Ovary (tissue), 9 donors: Measurements from ENCODE around the gene PROX1. TPM values are rescaled to one million over a fixed set of nuclear protein-coding genes. Genes with fewer than 3 reads are reported as not detected.

Source experiments
- DNase-seq, 5 donors: peaks; one replicate each; pipeline ENCODE4 v3.0.0-alpha.2; 2019 to 2020
- H3K27ac ChIP-seq, 2 donors: fragments of 200-600 bp; one replicate each; pipeline versions ENCODE4 v1.5.1 to v1.8.0; 2019 to 2022
- H3K27me3 ChIP-seq: fragments of 200-600 bp; one replicate; pipeline ENCODE4 v1.8.0; 2022
- H3K36me3 ChIP-seq: fragments of 200-600 bp; sonication (generic); one replicate; pipeline ENCODE4 v1.5.1; 2019
- H3K4me1 ChIP-seq: one replicate; pipeline ENCODE4 v1.8.1; 2013; ENCODE audit warnings: mild to moderate bottlenecking, moderate library complexity; ENCODE audit not compliant: insufficient read depth
- H3K4me3 ChIP-seq: fragments of 200-600 bp; sonication (generic); one replicate; pipeline ENCODE4 v1.5.1; 2017
- H3K9me3 ChIP-seq, 2 donors: fragments of 200-600 bp in 1 of 2; sonication (generic) in 1 of 2; one replicate each; pipeline versions ENCODE4 v1.5.1 to v1.8.1; 2013 to 2019; ENCODE audit warnings: mild to moderate bottlenecking in 1 of 2, moderate library complexity in 1 of 2
- EP300 ChIP-seq: sonication (generic); formaldehyde crosslinking; IDR thresholded peaks from one replicate; pipeline ENCODE4 v1.6.1; 2017; ENCODE audit warnings: antibody characterized with exemption
- POLR2A ChIP-seq: fragments of 450-650 bp; IDR thresholded peaks from one replicate; pipeline ENCODE4 v1.6.1; 2017; ENCODE audit warnings: antibody characterized with exemption, mild to moderate bottlenecking, moderate library complexity
- WGBS, 3 donors: extraction: QIAGEN DNeasy Blood & Tissue Kit in 1 of 3; methylation state at CpG; one replicate each; pipeline versions ENCODE4 v1.1.5 to v1.1.7; 2013 to 2017; 5-methylcytosine and 5-hydroxymethylcytosine counted together
- intact Hi-C, 4 donors: fragments of 100-400 bp; cut with DNase I; formaldehyde crosslinking; loops; one replicate each; pipeline versions ENCODE4 v1.11.0 to v1.15.1; 2022 to 2023
- polyA plus RNA-seq, 2 donors: library from polyadenylated mRNA; stranded (reverse); fragments of 200-250 nt in 1 of 2; fragments of 350-450 nt in 1 of 2; fragmentation: Illumina TruSeq in 1 of 2; extraction: RNeasy Lipid Tissue Mini Kit (QIAGEN cat#74804) in 1 of 2; gene quantifications; one replicate each; pipeline ENCODE4 v1.2.3, GENCODE V29; 2013 to 2014
- total RNA-seq, 7 donors: library from RNA; depleted of rRNA in 2 of 7; stranded (reverse); fragments of >200 nt in 2 of 7; fragmentation: NEBNext Ultra II Directional in 3 of 7; extraction: Animal tissue kit (Norgen Biotek cat#: 25700) in 3 of 7; gene quantifications; one replicate each; pipeline versions ENCODE4 v1.1.0 to v1.2.4, GENCODE V29; 2016 to 2023
- TF ChIP-seq, protein P1 (sequence below), 3 donors: fragments of 450-650 bp in 2 of 3; fragments of 200-600 bp in 1 of 3; IDR thresholded peaks; one replicate each; pipeline versions ENCODE4 v1.5.1 to v1.8.0; 2016 to 2022; ENCODE audit warnings: antibody characterized with exemption in 3 of 3, mild to moderate bottlenecking in 1 of 3
- donor health status: DM: no; HTN: no; CAD: no; lungs with moderate emphysema.
- donor health status: DM: no; HTN: no; CAD: no.
- donor health status: Bipolar disorder and iron deficiency.
- donor health status: DM: yes; HTN: yes; CAD: no.
- donor health status: DM: no; HTN: no; CAD: no.
- donor health status: DM: yes; HTN: yes; CAD: no.

PROX1 gene
- total and polyA plus RNA-seq, 9 donors, result 3.6 to 23.6 (median 13.2) TPM

DNA sequence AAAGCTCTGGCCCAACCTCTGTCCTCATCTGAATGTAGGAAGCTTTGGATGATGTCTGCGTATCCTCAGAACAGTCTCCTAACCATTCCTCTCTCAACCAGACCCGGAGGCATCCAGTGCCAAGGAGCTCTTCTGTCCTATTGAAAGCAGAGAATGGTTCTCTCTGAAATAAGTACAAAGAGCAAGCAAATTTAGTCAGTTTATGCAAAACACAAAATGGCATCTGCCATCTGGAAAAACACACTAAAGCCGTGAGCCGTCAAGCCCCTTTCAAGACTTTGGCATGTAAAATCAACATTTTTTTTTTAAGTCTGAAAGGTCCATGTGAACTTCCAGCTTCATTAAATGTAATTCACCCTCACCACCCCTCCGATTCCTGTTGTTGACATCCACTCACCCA, 21.7 kb upstream of the PROX1 start:
- H3K9me3 ChIP-seq, result no peaks in the 10 kb centered on the region
- no peak for TF ChIP-seq EP300
- TF ChIP-seq POLR2A, result no peak
- TF ChIP-seq, protein P1, sequence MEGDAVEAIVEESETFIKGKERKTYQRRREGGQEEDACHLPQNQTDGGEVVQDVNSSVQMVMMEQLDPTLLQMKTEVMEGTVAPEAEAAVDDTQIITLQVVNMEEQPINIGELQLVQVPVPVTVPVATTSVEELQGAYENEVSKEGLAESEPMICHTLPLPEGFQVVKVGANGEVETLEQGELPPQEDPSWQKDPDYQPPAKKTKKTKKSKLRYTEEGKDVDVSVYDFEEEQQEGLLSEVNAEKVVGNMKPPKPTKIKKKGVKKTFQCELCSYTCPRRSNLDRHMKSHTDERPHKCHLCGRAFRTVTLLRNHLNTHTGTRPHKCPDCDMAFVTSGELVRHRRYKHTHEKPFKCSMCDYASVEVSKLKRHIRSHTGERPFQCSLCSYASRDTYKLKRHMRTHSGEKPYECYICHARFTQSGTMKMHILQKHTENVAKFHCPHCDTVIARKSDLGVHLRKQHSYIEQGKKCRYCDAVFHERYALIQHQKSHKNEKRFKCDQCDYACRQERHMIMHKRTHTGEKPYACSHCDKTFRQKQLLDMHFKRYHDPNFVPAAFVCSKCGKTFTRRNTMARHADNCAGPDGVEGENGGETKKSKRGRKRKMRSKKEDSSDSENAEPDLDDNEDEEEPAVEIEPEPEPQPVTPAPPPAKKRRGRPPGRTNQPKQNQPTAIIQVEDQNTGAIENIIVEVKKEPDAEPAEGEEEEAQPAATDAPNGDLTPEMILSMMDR (IDR thresholded peaks at IDR 0.05), result no peak
- H3K4me3 ChIP-seq, result no peak overlapping the region
- 89 to 90% (median 89%) methylated on average over 5 of the region's 5 CpGs for WGBS, 3 donors
- DNase-seq, result no peak
- H3K27ac ChIP-seq, result no peak overlapping the region
- H3K36me3 ChIP-seq, result no peaks in the 10 kb centered on the region
- intact Hi-C loops, result loop anchor here in 1 of 4 donors (10.0 kb wide), 1 partner anchor 1959 kb away; no protein-coding TSS in a partner anchor
- no peaks in the 10 kb centered on the region for H3K27me3 ChIP-seq
- H3K4me1 ChIP-seq, result no peaks in the 10 kb centered on the region

GRCh38 chr1:213968146-213968825, 19.5 kb upstream of the PROX1 start:
- TF ChIP-seq POLR2A (no peak), EP300 (no peak)
- TF ChIP-seq, protein P1 (IDR thresholded peaks at IDR 0.05), result no peak

DNA sequence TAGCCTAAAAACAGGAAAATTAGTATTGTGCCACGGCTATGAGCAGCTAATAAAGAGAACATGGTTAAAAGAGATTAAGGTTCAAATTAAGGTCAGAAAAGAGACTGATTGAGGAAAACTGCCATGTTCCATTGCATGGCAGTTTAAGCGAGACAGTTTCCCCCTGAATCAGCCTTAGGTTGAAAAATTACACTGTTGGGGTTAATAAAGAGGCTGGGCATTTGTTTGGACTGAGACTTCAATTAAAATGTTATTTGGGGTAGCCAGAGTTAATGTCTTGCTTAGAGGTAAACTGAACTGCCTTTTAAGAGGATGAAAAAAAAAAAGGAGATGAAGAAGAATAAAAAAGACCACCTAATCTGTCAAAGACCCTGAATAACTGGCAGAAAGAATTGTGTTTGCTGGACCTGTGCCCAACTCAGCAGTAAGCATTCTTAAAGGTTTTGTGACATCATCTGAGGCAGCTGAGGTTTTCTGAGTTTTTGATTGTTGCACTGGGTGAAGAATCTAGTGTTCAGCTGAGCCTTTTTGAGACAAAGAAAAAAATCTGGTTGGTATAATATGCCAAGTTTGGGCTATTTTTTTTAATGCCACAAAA, 17.7 kb upstream of the PROX1 start:
- 67 to 72% (median 68%) methylated on average over 2 of the region's 2 CpGs for WGBS, 3 donors
- no peak for DNase-seq
- Histone ChIP-seq H3K9me3 (no peaks in the 10 kb centered on the region), H3K4me3 (no peak overlapping the region), H3K4me1 (no peaks in the 10 kb centered on the region), H3K27me3 (no peaks in the 10 kb centered on the region), H3K27ac (no peak overlapping the region), H3K36me3 (no peaks in the 10 kb centered on the region)
- intact Hi-C loops, result loop anchor here in 1 of 4 donors (10.0 kb wide), 1 partner anchor 1955 kb away; no protein-coding TSS in a partner anchor
- no peak for TF ChIP-seq EP300
- TF ChIP-seq, protein P1 (IDR thresholded peaks at IDR 0.05), result no peak
- TF ChIP-seq POLR2A, result no peak

More at GRCh38 chr1:213968146-213968825, 19.5 kb upstream of the PROX1 start:
- Histone ChIP-seq H3K27ac (no peak overlapping the region), H3K4me3 (no peak overlapping the region), H3K4me1 (no peaks in the 10 kb centered on the region), H3K36me3 (no peaks in the 10 kb centered on the region), H3K27me3 (no peaks in the 10 kb centered on the region), H3K9me3 (no peaks in the 10 kb centered on the region)
- DNase-seq, result no peak
- intact Hi-C loops, result loop anchor here in 1 of 4 donors (10.0 kb wide), 1 partner anchor 1957 kb away; no protein-coding TSS in a partner anchor
- WGBS, 3 donors, result 78 to 85% (median 80%) methylated on average over 4 of the region's 4 CpGs

DNA sequence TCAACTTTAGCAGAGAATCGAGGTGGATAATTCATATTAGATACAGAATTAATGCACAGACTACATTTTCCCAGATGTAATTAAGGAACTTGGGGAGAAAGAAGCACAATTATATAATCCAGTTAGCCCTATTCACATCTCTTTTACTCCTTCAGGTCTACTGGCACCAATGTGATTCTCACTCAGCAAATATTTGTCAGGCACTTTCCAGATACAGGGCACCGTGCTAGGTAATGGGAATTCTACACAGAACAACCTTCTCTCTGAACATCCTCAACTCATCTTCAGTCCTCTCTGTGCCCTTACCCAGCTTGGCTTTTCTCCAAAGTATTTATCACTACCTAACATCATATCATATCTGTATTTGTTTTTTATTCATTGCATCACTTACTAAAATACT, 15.6 kb upstream of the PROX1 start:
- intact Hi-C loops, result no loop called here
- Histone ChIP-seq H3K36me3 (no peaks in the 10 kb centered on the region), H3K4me3 (no peak overlapping the region), H3K4me1 (no peaks in the 10 kb centered on the region), H3K27me3 (no peaks in the 10 kb centered on the region), H3K9me3 (no peaks in the 10 kb centered on the region), H3K27ac (no peak overlapping the region)
- 84 to 88% (median 86%) methylated on average over 2 of the region's 2 CpGs for WGBS, 3 donors
- TF ChIP-seq EP300 (no peak), POLR2A (no peak)
- TF ChIP-seq, protein P1 (IDR thresholded peaks at IDR 0.05), result no peak
- no peak for DNase-seq
